Coronary artery (tissue), 2 donors: Measurements from ENCODE around the gene MRI1.

Experiments used
- DNase-seq: peaks from one replicate; pipeline ENCODE4 v3.0.0-alpha.2; 2017; ENCODE audit warnings: low spot score
- H3K27ac ChIP-seq, 2 donors: fragments of 200-600 bp; sonication (generic); one replicate each; pipeline ENCODE4 v1.5.1; 2016 to 2019
- H3K4me3 ChIP-seq: fragments of 200-600 bp; sonication (generic); 2 replicates; pipeline ENCODE4 v1.5.1; 2016; ENCODE audit warnings: mild to moderate bottlenecking, moderate library complexity
- TF ChIP-seq, protein P1 (sequence below): fragments of 200-600 bp; sonication (generic); IDR thresholded peaks from one replicate; pipeline ENCODE4 v1.5.1; 2019; ENCODE audit warnings: antibody characterized with exemption

The MRI1 gene

DNA sequence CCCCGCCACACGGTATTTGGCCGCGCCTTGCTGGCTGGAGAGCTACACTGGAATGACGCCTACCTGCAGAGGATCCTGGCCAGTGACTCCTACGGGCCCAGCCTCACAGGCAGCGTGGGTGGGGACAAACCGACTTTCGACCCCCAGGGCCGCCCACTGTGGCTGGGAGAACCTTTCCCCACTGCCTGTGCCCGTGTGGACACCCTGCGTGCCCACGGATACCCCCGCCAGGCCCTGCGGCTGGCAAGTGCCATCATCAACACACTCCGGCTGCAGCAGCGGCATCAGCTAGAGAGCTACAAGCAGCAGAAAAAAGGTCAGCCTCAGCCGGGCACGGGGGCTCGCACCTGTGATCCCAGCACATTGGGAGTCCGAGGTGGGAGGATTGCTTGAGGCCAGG, 50.2 kb downstream of the MRI1 start:
- Histone ChIP-seq H3K27ac (no peak overlapping the region), H3K4me3 (no peak overlapping the region)
- TF ChIP-seq, protein P1, sequence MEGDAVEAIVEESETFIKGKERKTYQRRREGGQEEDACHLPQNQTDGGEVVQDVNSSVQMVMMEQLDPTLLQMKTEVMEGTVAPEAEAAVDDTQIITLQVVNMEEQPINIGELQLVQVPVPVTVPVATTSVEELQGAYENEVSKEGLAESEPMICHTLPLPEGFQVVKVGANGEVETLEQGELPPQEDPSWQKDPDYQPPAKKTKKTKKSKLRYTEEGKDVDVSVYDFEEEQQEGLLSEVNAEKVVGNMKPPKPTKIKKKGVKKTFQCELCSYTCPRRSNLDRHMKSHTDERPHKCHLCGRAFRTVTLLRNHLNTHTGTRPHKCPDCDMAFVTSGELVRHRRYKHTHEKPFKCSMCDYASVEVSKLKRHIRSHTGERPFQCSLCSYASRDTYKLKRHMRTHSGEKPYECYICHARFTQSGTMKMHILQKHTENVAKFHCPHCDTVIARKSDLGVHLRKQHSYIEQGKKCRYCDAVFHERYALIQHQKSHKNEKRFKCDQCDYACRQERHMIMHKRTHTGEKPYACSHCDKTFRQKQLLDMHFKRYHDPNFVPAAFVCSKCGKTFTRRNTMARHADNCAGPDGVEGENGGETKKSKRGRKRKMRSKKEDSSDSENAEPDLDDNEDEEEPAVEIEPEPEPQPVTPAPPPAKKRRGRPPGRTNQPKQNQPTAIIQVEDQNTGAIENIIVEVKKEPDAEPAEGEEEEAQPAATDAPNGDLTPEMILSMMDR = no peak
- DNase-seq = no peak

DNA sequence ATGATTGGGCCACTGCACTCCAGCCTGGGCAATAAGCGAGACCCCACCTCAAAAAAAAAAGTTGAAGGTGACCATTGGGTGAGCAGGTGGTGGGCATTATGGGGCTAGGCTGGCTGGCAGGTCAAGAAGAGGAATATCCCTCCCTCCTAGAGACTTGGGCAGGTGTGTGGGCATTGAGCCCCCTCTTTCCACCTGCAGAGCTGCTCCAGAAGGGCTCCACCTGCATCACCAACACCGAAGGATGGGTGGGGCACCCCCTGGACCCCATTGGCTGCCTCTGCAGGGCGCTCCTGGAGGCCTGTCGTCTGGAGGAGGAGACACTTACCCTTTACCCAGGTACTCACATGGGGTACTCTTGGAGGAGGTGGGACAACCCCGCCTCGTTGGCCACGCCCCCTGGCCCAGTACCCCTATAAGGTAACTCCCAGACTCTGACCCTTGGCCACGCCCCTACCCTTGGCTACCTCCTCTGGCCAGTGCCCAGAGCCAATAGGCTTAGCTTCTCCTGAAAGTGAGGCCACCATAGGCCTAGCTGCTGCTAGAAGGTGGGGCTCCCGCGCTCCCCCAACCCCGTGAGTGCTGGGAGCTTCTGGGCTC, 52.8 kb downstream of the MRI1 start:
- no peak for DNase-seq
- Histone ChIP-seq H3K27ac (no peak overlapping the region), H3K4me3 (no peak overlapping the region)
- TF ChIP-seq, protein P1 = no peak

DNA sequence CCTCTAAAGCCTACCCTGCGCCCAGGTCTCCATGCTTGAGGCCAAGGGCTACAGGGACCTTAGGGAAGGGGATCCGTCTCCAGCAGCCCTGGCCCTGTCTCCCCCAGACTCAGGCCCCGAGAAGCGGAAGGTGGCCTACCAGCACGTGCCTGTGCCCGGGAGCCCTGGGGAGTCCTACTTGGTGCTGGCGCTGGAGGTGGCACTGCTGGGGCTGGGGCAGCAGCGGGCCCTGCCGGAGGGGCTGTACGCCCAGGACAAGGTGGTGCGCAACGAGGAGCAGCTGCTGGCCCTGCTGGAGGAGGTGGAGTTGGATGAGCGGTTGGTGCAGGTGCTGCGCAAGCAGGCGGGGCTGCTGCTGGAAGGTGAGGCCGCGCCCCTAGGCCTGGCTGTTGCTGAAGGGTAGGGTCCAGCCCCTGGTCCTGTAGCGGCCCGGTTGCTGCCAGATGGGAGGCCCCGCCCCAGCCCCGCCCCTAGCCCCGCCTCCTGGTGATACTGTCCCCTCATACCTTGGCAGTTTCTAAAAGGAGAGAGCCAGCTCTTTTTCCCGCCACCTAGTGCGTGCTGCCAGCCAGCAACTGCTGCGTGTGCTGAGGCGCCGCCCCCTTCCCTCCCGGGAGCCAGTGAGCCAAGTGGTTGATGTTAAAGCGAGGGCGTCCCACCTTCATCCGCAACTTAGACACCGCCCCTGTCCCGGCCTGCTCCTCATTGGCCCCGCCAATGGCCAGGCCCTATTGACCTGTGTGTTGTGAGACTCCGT, 53.5 kb downstream of the MRI1 start:
- no peak for DNase-seq
- TF ChIP-seq, protein P1 = no peak
- H3K4me3 ChIP-seq = no peak overlapping the region
- no peak overlapping the region for H3K27ac ChIP-seq

DNA sequence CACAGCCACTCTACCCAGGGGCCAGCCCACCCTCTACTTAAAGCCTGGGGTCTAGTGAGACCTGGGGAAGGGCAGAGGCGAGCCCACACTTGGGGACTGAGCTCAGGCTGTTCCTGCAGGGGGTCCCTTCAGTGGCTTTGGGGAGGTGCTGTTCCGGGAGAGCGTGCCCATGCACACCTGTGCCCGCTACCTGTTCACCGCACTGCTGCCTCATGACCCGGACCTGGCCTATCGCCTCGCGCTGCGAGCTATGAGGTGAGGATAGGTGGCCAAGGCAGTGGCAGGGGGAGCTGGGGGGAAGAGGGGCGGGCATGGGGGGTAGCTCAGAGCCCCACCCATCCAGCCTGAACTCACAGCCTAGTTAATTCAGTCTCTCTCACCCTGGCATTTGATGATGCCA, 54.9 kb downstream of the MRI1 start:
- DNase-seq = no peak

DNA sequence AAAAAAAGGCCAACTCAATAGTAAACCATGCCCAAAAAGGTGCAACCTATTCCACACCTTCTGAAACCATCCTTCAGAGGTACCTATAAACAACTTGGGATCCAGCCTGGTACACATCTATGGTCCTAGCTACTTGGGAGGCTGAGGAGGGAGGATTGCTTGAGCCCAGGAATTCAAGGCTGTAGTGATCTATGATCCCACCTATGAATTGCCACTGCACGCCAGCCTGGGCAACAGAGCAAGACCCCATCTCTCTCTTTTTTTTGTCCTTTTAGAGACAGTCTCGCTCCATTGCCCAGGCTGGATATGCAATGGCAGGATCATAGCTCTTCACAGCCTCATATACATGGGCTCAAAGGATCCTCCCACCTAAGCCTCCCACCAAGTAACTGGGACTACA, 57.0 kb downstream of the MRI1 start:
- H3K27ac ChIP-seq = no peak overlapping the region
- no peak for DNase-seq
- H3K4me3 ChIP-seq = no peak overlapping the region
- TF ChIP-seq, protein P1 = no peak

More for the DNA sequence above, 54.9 kb downstream of the MRI1 start:
- Histone ChIP-seq H3K4me3 (no peak overlapping the region), H3K27ac (no peak overlapping the region)
- TF ChIP-seq, protein P1 = no peak

DNA sequence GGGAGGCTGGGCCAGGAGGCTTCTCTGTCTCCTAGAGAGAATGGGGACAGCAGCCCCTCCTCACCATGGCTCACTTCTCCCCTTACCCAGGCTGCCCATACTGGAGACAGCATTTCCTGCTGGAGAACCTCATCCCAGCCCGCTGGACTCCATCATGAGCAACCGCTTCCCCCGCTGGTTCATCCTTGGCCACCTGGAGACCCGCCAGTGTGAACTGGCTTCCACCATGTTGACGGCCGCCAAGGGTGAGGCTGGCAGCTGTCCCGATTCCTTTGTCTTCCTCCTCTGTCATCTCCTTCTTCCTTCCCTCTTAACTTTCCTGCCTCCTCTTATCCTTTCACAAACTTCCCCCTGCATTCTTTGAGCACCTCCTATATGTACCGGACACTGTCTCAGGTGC, 58.9 kb downstream of the MRI1 start:
- TF ChIP-seq, protein P1 = no peak
- no peak for DNase-seq
- Histone ChIP-seq H3K4me3 (no peak overlapping the region), H3K27ac (peak overlapping the region; percentile 32 to 43)
